ENCODE measurements around the gene CHCHD3. TPM values are rescaled to one million over a fixed set of nuclear protein-coding genes. Genes with fewer than 3 reads are reported as not detected.

CHCHD3 gene
- total RNA-seq, 1 experiment from 2014 or later: 149 TPM

GRCh38 chr7:133056370-133057238, 25.3 kb downstream of the CHCHD3 start:
- no TSS peak for BruUV-seq (replicated peaks)
- CTCF ChIA-PET: no interaction called here
- intact Hi-C loops (cut with micrococcal nuclease): no loop called here

GRCh38 chr7:133054162-133054840, 27.6 kb downstream of the CHCHD3 start:
- H3K9ac ChIP-seq (ENCODE audit: low read length): no peak overlapping the region

More at GRCh38 chr7:133056370-133057238, 25.3 kb downstream of the CHCHD3 start:
- H3K9ac ChIP-seq (ENCODE audit: low read length): no peak overlapping the region
- H3K4me1 ChIP-seq (ENCODE audit: insufficient read depth, low read length): peaks cover 13% of the 10 kb centered on the region
- no peak overlapping the region for H3K4me3 ChIP-seq (ENCODE audit: low read length)
- TF ChIP-seq EZH2phosphoT487 (IDR thresholded peaks at IDR 0.05; ENCODE audit: borderline replicate concordance, low read length): no peak
- TF ChIP-seq CTCF (conservative IDR thresholded peaks at IDR 0.05; ENCODE audit: low read depth, low read length): no peak
- TF ChIP-seq EZH2 (IDR thresholded peaks at IDR 0.05; ENCODE audit: low read length, unreplicated experiment): no peak
- H3K79me2 ChIP-seq (ENCODE audit: low read length): peaks cover 78% of the 10 kb centered on the region
- ATAC-seq: no peak
- DNase-seq: no peak
- peaks cover 17% of the 10 kb centered on the region; the same call in 1 of the 2 replicates for H4K20me1 ChIP-seq (ENCODE audit: low read length)
- no peaks in the 10 kb centered on the region for H3F3A ChIP-seq (ENCODE audit: low read length, unreplicated experiment)
- H3K27me3 ChIP-seq (ENCODE audit: low read length): no peaks in the 10 kb centered on the region
- H2AFZ ChIP-seq (ENCODE audit: low read length): no peak overlapping the region
- H3K4me2 ChIP-seq (ENCODE audit: low read length): no peak overlapping the region
- POLR2A ChIA-PET (ENCODE audit: unreplicated experiment): no interaction called here
- H3K36me3 ChIP-seq (ENCODE audit: low read depth, low read length): no peaks in the 10 kb centered on the region
- H3K27ac ChIP-seq (ENCODE audit: low read length): no peak overlapping the region
- H3K9me2 ChIP-seq (replicated peaks; ENCODE audit: low read length): no peaks in the 10 kb centered on the region
- no peaks in the 10 kb centered on the region for H3K9me3 ChIP-seq (ENCODE audit: low read length)

More at GRCh38 chr7:133054162-133054840, 27.6 kb downstream of the CHCHD3 start:
- Histone ChIP-seq H3K4me3 (ENCODE audit: low read length) (no peak overlapping the region), H3K36me3 (ENCODE audit: low read depth, low read length) (no peaks in the 10 kb centered on the region), H2AFZ (ENCODE audit: low read length) (no peak overlapping the region), H3K79me2 (ENCODE audit: low read length) (peaks cover 88% of the 10 kb centered on the region), H3K4me1 (ENCODE audit: insufficient read depth, low read length) (peaks cover 13% of the 10 kb centered on the region), H3K9me3 (ENCODE audit: low read length) (no peaks in the 10 kb centered on the region), H4K20me1 (ENCODE audit: low read length) (peaks cover 17% of the 10 kb centered on the region; the same call in 1 of the 2 replicates), H3K9me2 (replicated peaks; ENCODE audit: low read length) (no peaks in the 10 kb centered on the region), H3K27ac (ENCODE audit: low read length) (peak overlapping the region; percentile 42), H3K27me3 (ENCODE audit: low read length) (no peaks in the 10 kb centered on the region), H3F3A (ENCODE audit: low read length, unreplicated experiment) (no peaks in the 10 kb centered on the region), H3K4me2 (ENCODE audit: low read length) (no peak overlapping the region; the same call in 1 of the 2 replicates)
- ChIA-PET POLR2A (ENCODE audit: unreplicated experiment) (no interaction called here), CTCF (no interaction called here)
- no peak for TF ChIP-seq EZH2 (IDR thresholded peaks at IDR 0.05; ENCODE audit: low read length, unreplicated experiment)
- TF ChIP-seq CTCF (conservative IDR thresholded peaks at IDR 0.05; ENCODE audit: low read depth, low read length): no peak
- no peak for TF ChIP-seq EZH2phosphoT487 (IDR thresholded peaks at IDR 0.05; ENCODE audit: borderline replicate concordance, low read length)
- no peak; the same call in 1 of the 2 replicates for ATAC-seq
- no TSS peak for BruUV-seq (replicated peaks)
- no peak for DNase-seq
- intact Hi-C loops (cut with micrococcal nuclease): no loop called here
